ENCODE data around the gene RHBDL1. TPM values are rescaled to one million over a fixed set of nuclear protein-coding genes. Genes with fewer than 3 reads are reported as not detected.
A peak's percentile ranks its signal among the peaks of the same experiment; 100 is the strongest.

RHBDL1 gene
- total and polyA plus RNA-seq, 9 of the 15 experiments (the other 6 are each of a cell fraction or from before 2014, with no cell fraction given) = 0.03 to 5.6 (median 1.3) TPM; not detected in 1

- no peak for TF ChIP-seq RBM25 (IDR thresholded peaks at IDR 0.05; ENCODE audit: low read depth, low read length, severe bottlenecking)
- TF ChIP-seq TBL1XR1 (IDR thresholded peaks at IDR 0.05; ENCODE audit: low read length in 2 of 2) = no peak
- TF ChIP-seq E2F6 (IDR thresholded peaks at IDR 0.05; ENCODE audit: borderline replicate concordance in 1 of 2, extremely low read depth in 1 of 2, insufficient read depth in 1 of 2, insufficient read length in 1 of 2, low read depth in 1 of 2, low read length in 1 of 2, poor library complexity in 1 of 2, severe bottlenecking in 1 of 2) = peak; percentile 59 to 82
- no peak for TF ChIP-seq ZNF23 (CRISPR knock-in tag; IDR thresholded peaks at IDR 0.05)
- no peak for TF ChIP-seq ZNF57 (CRISPR knock-in tag; IDR thresholded peaks at IDR 0.05)
- no peak for TF ChIP-seq HDAC6 (IDR thresholded peaks at IDR 0.05; ENCODE audit: low read depth, low read length)
- TF ChIP-seq NEUROD1 (IDR thresholded peaks at IDR 0.05; ENCODE audit: borderline replicate concordance, low read depth, low read length, partially characterized antibody) = peak; percentile 45
- TF ChIP-seq CBFB (CRISPR knock-in tag; IDR thresholded peaks at IDR 0.05) = no peak
- no peak for TF ChIP-seq KAT8 (IDR thresholded peaks at IDR 0.05; ENCODE audit: low read depth)
- TF ChIP-seq HNRNPH1 (optimal IDR thresholded peaks at IDR 0.05; ENCODE audit: low read depth, low read length) = no peak
- no peak for TF ChIP-seq NR2C2 (CRISPR knock-in tag; IDR thresholded peaks at IDR 0.05)
- peak; percentile 81; the same call in 1 of the 2 replicates for TF ChIP-seq NR2C2 (tag; IDR thresholded peaks at IDR 0.05)
- no peak for TF ChIP-seq NFE2L1 (tag; IDR thresholded peaks at IDR 0.05; ENCODE audit: borderline replicate concordance, low read depth)
- TF ChIP-seq ZNF3 (CRISPR knock-in tag; IDR thresholded peaks at IDR 0.05) = no peak
- TF ChIP-seq, protein P1, sequence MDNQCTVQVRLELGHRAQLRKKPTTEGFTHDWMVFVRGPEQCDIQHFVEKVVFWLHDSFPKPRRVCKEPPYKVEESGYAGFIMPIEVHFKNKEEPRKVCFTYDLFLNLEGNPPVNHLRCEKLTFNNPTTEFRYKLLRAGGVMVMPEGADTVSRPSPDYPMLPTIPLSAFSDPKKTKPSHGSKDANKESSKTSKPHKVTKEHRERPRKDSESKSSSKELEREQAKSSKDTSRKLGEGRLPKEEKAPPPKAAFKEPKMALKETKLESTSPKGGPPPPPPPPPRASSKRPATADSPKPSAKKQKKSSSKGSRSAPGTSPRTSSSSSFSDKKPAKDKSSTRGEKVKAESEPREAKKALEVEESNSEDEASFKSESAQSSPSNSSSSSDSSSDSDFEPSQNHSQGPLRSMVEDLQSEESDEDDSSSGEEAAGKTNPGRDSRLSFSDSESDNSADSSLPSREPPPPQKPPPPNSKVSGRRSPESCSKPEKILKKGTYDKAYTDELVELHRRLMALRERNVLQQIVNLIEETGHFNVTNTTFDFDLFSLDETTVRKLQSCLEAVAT (IDR thresholded peaks at IDR 0.05) = no peak
- no peak for TF ChIP-seq CAMTA2 (CRISPR knock-in tag; conservative IDR thresholded peaks at IDR 0.05)
Observed at GRCh38 chr16:641326-642188, 33.9 kb upstream of the RHBDL1 start, which contains the start of gene MCRIP2 (continued).

Data from K562 (cell line).